Activated gamma-delta T cell treated with Interleukin-2 at 50 U/mL for 16 hours (primary cell): ENCODE results near the gene DERL3.

Source experiments
- DNase-seq: peaks from one replicate; pipeline ENCODE4 v3.0.0-alpha.2; 2020

The DERL3 gene

GRCh38 chr22:23831261-23831660 is 7.5 kb downstream of the DERL3 start:
- no peak for DNase-seq

- no peak for DNase-seq
Measured at GRCh38 chr22:23829845-23830372, 8.9 kb downstream of the DERL3 start.

DNA sequence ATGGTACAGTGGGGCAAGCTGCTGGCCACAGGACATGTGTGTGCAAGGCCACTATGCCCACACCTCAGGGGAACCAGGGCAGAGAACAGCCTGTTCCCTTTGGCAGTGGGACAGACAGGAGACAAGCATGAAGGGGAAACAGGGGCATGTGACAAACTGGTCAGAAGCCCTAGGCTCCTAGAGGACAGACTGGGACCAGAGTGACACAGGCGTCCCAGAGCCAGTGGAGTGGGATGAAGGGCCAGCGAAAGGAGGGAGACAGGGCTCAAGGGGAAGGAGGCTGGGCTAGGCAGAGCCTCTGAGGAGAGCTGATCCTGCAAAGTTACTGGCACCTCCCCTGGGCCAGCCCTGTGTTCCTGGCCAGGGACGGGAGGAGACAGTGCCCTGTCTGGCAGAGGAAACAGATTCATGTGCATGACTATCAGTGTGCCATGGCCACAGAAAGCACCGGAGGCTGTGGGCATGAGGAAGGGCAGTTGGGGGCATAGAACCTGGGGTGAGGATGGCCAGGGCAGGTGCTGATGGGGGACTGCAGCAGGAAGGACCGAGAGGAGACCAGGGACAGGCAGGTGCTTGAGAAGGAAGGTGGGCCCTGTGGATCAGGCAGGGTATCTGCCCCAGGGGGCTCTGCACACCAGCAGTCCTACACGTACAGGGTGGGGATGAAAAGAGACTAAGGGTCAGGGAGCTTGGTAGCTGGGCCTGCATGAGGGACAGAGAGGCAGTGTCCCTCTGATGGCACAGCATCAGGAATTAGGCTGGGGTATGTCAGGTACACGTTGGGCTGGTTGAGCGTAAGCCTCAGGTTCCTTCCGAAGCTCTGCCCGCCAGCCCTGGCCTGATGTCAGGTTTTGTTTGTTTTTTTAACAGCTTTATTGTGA is 9.8 kb downstream of the DERL3 start:
- DNase-seq: no peak

DNA sequence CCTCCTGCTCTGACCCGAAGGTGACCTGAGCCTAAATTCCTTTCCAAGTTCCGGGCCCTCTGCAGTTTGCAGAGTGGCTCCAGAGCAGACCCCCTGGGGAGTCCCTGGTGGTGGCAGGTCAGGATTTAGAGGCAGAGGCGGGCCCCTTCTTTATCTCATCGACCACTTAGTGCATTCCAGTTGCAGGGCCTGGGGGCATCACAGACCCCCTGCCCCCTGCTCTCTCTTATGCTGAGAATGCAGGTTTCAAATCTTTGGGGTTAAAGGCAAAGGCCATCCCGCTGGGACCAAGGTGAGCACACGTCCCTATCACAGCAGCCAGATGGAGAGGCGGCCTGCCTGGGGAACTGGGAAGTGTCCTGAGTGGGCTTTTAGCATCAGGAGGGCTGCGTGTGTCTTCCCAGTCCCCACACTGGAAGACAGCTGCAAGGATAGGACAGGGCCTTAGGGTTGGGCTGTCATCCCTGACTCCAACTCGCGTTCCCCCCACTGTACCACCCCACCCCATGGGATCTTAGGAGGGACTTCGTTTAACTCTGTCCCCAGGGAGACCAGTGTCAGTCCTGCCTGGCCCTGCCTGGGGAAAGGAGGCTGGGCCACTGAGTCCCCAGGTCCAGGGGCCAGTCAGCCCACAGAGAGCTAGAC is 11.3 kb downstream of the DERL3 start:
- no peak for DNase-seq

DNA sequence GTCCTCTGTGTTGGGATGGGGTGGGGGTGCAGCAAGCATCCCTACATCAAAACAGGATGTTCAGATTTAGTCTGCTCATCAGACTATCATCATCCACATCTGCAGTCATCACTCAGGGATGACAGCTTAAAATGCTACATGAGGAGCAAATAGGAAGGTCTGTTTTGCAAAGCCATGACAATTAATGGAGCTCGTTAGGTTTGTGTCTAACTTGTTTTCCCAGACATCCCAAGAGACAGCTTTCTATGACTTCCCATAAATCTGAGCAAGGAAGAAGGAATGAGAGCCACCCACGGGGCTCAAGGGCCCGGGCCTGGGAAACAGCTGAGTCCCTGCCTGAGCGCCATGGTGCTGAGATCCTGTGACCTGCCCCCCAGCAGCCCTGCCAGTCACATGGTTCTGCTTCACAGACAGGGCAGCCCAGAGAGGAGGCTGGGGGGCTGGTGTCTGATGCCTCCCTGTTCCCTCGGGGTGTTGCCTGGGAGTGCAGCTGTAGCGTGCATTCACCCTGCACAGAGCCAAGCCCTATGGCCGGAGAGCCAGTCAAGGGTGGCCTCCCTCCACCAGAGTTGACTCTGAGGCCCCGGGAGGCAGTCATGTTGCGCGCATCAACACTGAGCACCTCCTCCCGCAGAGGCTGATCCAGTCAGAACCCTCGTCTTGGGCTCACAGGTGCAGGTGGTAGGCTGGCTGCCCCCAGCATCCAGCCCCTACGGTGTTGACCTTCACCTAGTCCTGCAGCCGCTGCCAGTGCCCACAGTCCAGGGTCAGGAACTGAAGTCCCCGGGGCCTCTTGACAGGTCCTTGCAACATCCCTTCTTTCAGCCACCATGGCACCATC is 12.1 kb downstream of the DERL3 start:
- DNase-seq: no peak

GRCh38 chr22:23825246-23825905 is 13.4 kb downstream of the DERL3 start:
- no peak for DNase-seq

- DNase-seq: no peak
Measured at GRCh38 chr22:23824476-23825245, 14.1 kb downstream of the DERL3 start.

DNA sequence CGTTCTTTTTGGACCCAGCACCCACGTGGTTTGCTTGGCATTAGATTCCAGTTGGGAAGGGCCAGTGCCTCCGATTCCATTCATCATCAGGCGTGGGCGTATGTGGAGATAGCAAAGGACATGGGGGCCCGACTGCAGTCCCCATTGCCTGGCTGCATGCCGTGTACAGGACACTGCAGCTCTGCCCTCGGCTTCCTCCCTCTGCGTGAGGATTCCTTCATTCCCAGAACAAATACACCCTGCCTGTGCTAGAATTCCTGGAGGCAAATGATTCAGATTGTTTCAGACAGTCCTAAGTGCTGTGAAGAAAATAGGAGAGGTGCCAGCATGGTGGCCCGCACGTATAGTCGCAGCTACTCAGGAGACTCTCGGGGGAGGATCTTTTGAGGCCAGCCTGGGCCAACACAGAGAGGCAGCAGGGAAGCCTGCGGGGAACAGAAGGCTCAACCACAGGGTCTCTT is 15.4 kb downstream of the DERL3 start:
- no peak for DNase-seq

DNA sequence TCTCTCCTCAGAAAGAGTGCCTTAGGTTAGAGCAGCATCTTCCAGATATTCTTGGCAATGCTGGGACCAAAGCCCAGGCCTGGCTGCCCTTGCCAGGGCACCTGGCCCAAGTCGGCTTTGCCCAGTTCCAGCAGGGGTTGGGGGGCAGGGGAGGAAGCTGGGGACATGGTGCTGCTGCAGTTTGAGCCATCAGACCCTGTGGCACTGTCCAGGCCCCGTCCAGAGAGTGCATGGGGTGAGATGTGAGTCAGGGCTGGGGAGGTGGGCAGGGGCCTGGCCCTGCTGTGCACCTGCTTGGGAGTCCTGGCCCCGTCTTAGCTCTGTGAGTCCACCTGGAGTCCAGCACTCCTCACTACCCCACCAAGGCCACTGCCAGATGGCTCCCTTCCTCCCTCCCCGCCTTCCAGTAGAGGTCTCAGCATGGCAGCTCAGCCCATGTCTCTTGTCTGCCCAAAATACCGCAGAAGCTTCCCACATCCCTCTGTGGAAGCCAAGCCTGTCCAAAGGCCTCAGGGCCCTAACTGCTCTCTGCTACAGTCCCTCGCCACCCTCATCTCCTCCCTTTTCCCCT is 16.6 kb downstream of the DERL3 start:
- DNase-seq: no peak

GRCh38 chr22:23820748-23821211 is 18.0 kb downstream of the DERL3 start:
- no peak for DNase-seq

DNA sequence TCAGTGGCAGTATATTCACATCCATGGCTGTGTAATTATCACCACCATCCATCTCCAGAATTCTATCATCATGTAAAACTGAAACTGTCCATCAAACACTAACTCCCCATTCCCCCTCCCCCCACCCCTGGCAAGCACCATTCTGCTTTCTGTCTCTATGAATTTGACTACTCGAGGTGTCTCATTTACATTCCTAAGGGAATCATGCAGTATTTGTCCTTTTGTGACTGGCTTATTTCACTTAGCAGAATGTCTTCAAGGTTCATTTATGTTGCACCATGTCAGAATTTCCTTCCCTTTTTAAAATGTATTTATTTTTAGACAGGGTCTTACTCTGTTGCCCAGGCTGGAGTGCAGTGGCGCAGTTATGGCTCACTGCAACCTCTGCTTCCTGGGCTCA is 20.3 kb downstream of the DERL3 start:
- DNase-seq: no peak

DNA sequence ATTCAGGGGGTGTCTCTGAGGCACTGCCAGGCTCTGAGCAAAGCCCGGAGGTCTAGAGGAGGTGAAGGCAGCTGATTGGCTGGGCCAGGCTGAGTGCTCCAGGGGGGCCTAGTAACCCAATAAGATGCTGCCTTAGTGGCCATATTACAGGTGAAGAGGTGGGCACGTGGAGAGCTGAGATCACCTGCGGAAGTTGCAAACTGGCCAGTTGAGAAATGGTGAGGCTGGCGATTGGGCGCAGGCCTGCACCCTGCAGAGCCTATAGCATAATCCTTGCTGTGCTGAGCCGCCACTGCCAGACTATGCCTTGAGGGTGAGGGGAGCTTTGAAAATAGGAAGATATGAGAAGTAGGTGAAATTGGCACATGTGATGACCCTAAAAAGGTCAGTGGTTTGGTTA is 21.7 kb downstream of the DERL3 start:
- no peak for DNase-seq

- DNase-seq: no peak
Measured at GRCh38 chr22:23816156-23816976, 22.4 kb downstream of the DERL3 start.

GRCh38 chr22:23815541-23816155 is 23.2 kb downstream of the DERL3 start:
- DNase-seq: no peak

GRCh38 chr22:23812378-23812777 is 26.4 kb downstream of the DERL3 start:
- no peak for DNase-seq

DNA sequence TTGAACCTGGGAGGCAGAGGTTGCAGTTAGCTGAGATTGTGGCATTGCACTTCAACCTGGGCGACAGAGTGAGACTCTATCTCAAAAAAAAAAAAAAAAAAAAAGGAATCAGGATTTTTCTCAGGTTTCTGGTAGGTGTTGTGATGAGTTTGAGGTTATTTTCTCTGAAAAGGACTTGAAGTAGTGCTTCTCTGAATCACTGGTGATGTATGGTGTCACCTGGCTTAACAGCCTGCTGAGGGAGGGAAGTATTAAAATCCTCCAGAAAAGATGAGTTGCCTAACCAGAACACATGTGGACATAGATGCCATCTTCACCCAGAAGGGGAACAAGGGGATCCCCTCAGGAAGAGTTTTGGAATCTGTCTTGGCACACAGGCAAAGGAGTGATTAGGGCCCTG is 32.0 kb downstream of the DERL3 start:
- DNase-seq: no peak

DNA sequence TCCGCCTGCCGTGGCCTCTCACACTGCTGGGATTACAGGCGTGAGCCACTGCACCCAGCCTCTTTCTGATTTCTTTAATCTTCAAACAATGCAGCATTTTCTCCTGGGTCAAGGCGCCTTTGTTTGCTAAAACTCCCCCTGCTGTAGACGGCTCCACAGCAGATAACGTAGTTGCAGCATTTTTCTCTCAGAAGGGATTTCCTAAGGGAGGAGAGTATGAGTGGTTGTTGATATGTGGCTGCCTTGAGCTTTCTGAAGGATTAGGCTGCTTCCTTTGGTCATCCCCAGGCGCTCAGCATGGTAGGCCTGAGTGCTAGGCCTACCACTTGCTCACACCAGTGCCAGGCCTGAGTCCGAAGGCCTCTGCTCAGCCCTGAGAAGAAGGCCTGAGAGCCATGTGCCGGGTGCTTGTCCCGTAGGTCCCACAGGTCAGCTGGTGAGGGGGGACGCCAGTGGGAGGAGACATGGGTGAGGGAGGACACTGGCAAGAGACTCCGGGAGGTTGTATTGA is 34.0 kb downstream of the DERL3 start:
- no peak for DNase-seq

- DNase-seq: no peak
Measured at GRCh38 chr22:23803001-23803819, 35.6 kb downstream of the DERL3 start.

DNA sequence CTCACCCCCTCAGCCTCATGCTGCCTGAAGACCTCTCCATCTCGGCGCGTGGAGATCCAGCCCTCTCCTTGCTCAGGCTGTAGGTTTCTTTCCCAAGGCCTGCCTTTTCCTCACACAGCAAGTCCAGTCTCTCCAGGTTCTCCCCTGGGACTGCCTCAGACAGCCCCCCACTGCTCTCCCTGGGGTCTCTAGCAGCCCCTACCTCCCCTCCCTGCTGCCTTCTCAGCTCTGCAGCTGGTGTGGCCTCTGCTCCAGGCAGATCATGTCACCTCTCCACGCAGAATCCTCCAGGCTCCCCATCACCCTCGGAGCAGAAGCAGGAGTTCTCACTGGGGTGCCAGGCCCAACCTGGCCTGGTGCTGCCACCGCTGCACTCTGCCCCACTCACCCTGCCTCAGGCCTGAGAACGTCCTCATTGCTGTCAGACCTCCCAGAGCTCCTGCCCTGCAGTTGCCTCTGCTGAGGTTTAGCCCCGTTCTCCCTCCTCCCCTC is 36.9 kb downstream of the DERL3 start:
- no peak for DNase-seq
